ENCODE measurements around the gene NFAM1. TPM values are rescaled to one million over a fixed set of nuclear protein-coding genes. Genes with fewer than 3 reads are reported as not detected.

NFAM1 gene
- total and polyA plus RNA-seq, 2 of the 4 experiments (the other 2 are of a cell fraction) = not detected

GRCh38 chr22:42400811-42401534, 31.2 kb downstream of the NFAM1 start:
- H2BK120ac ChIP-seq (ENCODE audit: low read depth, low read length) = no peak overlapping the region
- ChIA-PET CTCF (no interaction called here), POLR2A (ENCODE audit: unreplicated experiment) (no interaction called here)
- TF ChIP-seq RAD21 (IDR thresholded peaks at IDR 0.05; ENCODE audit: low read length) (no peak), SMC3 (IDR thresholded peaks at IDR 0.05; ENCODE audit: low read depth, low read length) (no peak), ELK1 (IDR thresholded peaks at IDR 0.05; ENCODE audit: borderline replicate concordance, low read depth, low read length) (no peak), POLR2A (IDR thresholded peaks at IDR 0.05; ENCODE audit: low read depth, low read length) (no peak), FOS (IDR thresholded peaks at IDR 0.05; ENCODE audit: low read depth, low read length) (no peak), MAZ (IDR thresholded peaks at IDR 0.05; ENCODE audit: borderline replicate concordance, low read depth, low read length) (no peak)
- H3K27ac ChIP-seq (ENCODE audit: insufficient read depth, low read length) = no peak overlapping the region
- no peak overlapping the region for H3K18ac ChIP-seq (ENCODE audit: low read depth, low read length)
- H4K91ac ChIP-seq (ENCODE audit: insufficient read depth, low read depth, low read length) = no peak overlapping the region
- H3K4me3 ChIP-seq (ENCODE audit: insufficient read depth, low read depth, low read length) = no peak overlapping the region
- H2AK9ac ChIP-seq (replicated peaks; ENCODE audit: low read depth, low read length, poor library complexity) = no peak overlapping the region
- no peaks in the 10 kb centered on the region for H4K20me1 ChIP-seq (ENCODE audit: insufficient read depth, low read length)
- 69% methylated on average over 7 of the region's 18 CpGs; no CpG with 5 or more reads in 1 of the 2 experiments for WGBS, 2 experiments (ENCODE audit: extremely low coverage in 2 of 2, insufficient read length in 1 of 2)
- H3K79me1 ChIP-seq (ENCODE audit: low read depth in 1 of 2, low read length in 2 of 2) = no peaks in the 10 kb centered on the region
- no peak overlapping the region for H3K9ac ChIP-seq (ENCODE audit: low read depth, low read length)
- no peak overlapping the region for H3K4me2 ChIP-seq (ENCODE audit: low read depth, low read length)
- DNase-seq (no peak), ATAC-seq (ENCODE audit: low read depth) (no peak)
- H3K4me1 ChIP-seq (ENCODE audit: control insufficient read depth, insufficient read depth, low read length) = no peaks in the 10 kb centered on the region
- intact Hi-C loops (cut with micrococcal nuclease) = no loop called here
- no peak overlapping the region for H3K56ac ChIP-seq (ENCODE audit: extremely low read depth, insufficient read depth, low read length)
- H3K23ac ChIP-seq (ENCODE audit: low read depth, low read length) = no peak overlapping the region
- no peaks in the 10 kb centered on the region for H3K9me3 ChIP-seq (ENCODE audit: control insufficient read depth, insufficient read depth, low read length)
- BruUV-seq (replicated peaks) = no TSS peak
- no peak overlapping the region for H2BK15ac ChIP-seq (ENCODE audit: low read depth, low read length)
- H3K14ac ChIP-seq (replicated peaks; ENCODE audit: low read depth, low read length) = no peak overlapping the region
- no peak overlapping the region for H2BK20ac ChIP-seq (ENCODE audit: low read depth, low read length)
- H3K36me3 ChIP-seq (ENCODE audit: control insufficient read depth, insufficient read depth, low read length) = no peaks in the 10 kb centered on the region
- no peak overlapping the region for H2AFZ ChIP-seq (replicated peaks; ENCODE audit: low read length, poor library complexity)
- no peak overlapping the region for H3K4ac ChIP-seq (ENCODE audit: low read depth, low read length)
- H2BK5ac ChIP-seq (ENCODE audit: low read depth, low read length, poor library complexity, severe bottlenecking) = no peak overlapping the region
- peaks cover 49% of the 10 kb centered on the region for H3K27me3 ChIP-seq (ENCODE audit: control insufficient read depth, insufficient read depth, low read length)
- dilution Hi-C loops (cut with HindIII; ENCODE audit: low sequenced_read_pairs, unreplicated experiment) = no loop called here
- no peaks in the 10 kb centered on the region for H3K9me1 ChIP-seq (ENCODE audit: insufficient read depth, low read length)
- no peak overlapping the region for H4K5ac ChIP-seq (ENCODE audit: low read depth, low read length)
- in situ Hi-C loops (cut with MboI; ENCODE audit: low sequenced_read_pairs) = no loop called here
- H4K8ac ChIP-seq (ENCODE audit: low read depth in 2 of 2, low read length in 2 of 2) = no peak overlapping the region
- H2AK5ac ChIP-seq (ENCODE audit: low read depth, low read length) = no peak overlapping the region

Measured in IMR-90 (cell line).